ENCODE data around the gene JAM2. TPM values are rescaled to one million over a fixed set of nuclear protein-coding genes. Genes with fewer than 3 reads are reported as not detected.

JAM2 gene
- total and polyA plus RNA-seq, 10 of the 15 experiments (the other 5 are each of a cell fraction or from before 2014, with no cell fraction given), result 2.1 to 30.4 (median 8.6) TPM

DNA sequence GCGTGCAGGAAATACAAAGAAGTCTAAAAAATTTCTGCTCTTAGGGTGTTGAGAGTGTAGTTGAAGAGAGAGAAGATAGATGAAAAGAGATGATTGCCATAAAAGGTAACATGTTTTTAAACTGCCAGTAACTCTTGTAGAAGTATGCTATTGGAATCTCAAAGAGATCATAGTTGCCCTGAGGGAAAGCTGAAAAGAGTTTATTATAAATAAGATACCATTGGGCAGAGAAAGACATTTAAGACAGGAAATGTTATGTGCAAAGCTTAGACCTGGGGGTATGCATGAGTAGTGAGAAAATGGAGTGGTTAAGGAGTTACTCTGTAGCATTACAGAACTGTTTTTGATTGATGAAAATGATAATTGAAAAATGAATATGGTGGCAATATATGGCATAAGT, 113.4 kb downstream of the JAM2 start (continued):
- TF ChIP-seq FOS (IDR thresholded peaks at IDR 0.05; ENCODE audit: borderline replicate concordance, extremely low read depth, insufficient read length) (no peak), POLR2AphosphoS2 (IDR thresholded peaks at IDR 0.05; ENCODE audit: low read depth, low read length) (no peak)

DNA sequence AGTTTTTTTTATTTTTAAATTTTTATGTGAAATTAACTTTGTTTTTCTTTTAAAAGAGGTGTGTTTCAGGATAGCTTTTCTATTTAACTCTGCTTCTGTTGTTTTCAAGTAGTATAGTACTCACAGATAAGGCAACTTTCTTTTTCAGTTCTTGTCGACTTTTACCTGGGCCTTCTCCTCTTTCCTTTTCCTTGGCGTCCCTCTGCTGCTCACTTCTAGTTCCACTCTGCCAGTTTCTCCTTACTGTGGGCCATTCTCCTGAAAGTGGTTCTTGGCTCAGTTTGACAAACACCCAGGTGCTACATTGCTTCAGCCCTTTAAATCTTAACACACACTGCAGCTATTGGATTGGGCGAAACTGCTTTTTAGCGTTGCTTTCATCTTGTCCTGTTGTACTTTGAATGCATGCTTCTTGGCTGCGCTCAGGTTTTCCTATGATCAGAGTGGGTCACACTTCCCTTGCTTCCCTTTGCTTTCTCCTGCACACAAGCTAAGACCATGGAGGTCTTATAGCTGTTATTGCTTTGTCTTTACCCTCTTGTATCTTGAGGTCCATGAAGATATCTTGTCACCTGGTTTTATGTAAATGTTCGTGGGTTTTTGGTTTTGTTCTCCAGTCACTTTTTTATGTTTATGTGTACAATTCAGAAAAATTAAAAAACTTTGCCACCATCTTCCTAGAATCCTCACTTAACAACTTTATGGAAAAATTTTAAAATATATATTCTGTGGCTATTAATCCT, 117.3 kb downstream of the JAM2 start:
- ATAC-seq (no peak), DNase-seq (ENCODE audit: low read depth, low spot score) (no peak), FAIRE-seq (no peak)
- H3K9me3 ChIP-seq (replicated peaks; ENCODE audit: control insufficient read depth, insufficient read depth, low read length), result no peaks in the 10 kb centered on the region
- POLR2A ChIA-PET, result no interaction called here
- no peak overlapping the region for H3K9ac ChIP-seq (ENCODE audit: control insufficient read depth, insufficient read depth, low read length)
- SMC1A ChIA-PET (ENCODE audit: uncharacterized antibody, unreplicated experiment), result interaction anchor here (1.1 to 1.4 kb wide), 2 partner anchors 12 to 17 kb away, joined by 4 read pairs; no protein-coding TSS in a partner anchor
- no peak overlapping the region; the same call in 1 of the 2 replicates for H3K4me2 ChIP-seq (ENCODE audit: control insufficient read depth, insufficient read depth)
- no peaks in the 10 kb centered on the region for H4K20me1 ChIP-seq (ENCODE audit: control insufficient read depth, insufficient read depth)
- in situ Hi-C loops (cut with MboI) (no loop called here), intact Hi-C loops (cut with micrococcal nuclease; ENCODE audit: unreplicated experiment) (no loop called here)
- H3K4me3 ChIP-seq, result no peak overlapping the region
- no TSS peak for BruUV-seq (replicated peaks)
- H3K36me3 ChIP-seq (ENCODE audit: control insufficient read depth in 2 of 2, insufficient read depth in 2 of 2, low read length in 1 of 2), result peaks cover 0 to 20% of the 10 kb centered on the region in 2 experiments
- H3K27ac ChIP-seq (ENCODE audit: control insufficient read depth, insufficient read depth), result no peak overlapping the region
- RAD21 ChIA-PET (ENCODE audit: unreplicated experiment), result no interaction called here
- 81% methylated on average over 6 of the region's 6 CpGs for WGBS (ENCODE audit: insufficient coverage, insufficient replicate concordance, low lambda C conversion rate, missing lambda C conversion rate)
- no peak overlapping the region for H2AFZ ChIP-seq (ENCODE audit: control insufficient read depth, low read depth, low read length)
- peaks cover 5% of the 10 kb centered on the region for H3K4me1 ChIP-seq (ENCODE audit: control insufficient read depth, insufficient read depth, low read length)
- no peaks in the 10 kb centered on the region for H3K27me3 ChIP-seq (replicated peaks in 1 of 2; ENCODE audit: control insufficient read depth in 2 of 2, insufficient read depth in 2 of 2, low read length in 1 of 2)
- CTCF ChIA-PET, result interaction anchor here (1.5 kb wide), 1 partner anchor 149 kb away, joined by 4 read pairs; no protein-coding TSS in a partner anchor
- no peaks in the 10 kb centered on the region for H3K79me2 ChIP-seq (ENCODE audit: control insufficient read depth, insufficient read depth, low read length)
- no peak for TF ChIP-seq POLR2A (IDR thresholded peaks at IDR 0.05; ENCODE audit: low read depth, low read length)
- TF ChIP-seq, protein P1, sequence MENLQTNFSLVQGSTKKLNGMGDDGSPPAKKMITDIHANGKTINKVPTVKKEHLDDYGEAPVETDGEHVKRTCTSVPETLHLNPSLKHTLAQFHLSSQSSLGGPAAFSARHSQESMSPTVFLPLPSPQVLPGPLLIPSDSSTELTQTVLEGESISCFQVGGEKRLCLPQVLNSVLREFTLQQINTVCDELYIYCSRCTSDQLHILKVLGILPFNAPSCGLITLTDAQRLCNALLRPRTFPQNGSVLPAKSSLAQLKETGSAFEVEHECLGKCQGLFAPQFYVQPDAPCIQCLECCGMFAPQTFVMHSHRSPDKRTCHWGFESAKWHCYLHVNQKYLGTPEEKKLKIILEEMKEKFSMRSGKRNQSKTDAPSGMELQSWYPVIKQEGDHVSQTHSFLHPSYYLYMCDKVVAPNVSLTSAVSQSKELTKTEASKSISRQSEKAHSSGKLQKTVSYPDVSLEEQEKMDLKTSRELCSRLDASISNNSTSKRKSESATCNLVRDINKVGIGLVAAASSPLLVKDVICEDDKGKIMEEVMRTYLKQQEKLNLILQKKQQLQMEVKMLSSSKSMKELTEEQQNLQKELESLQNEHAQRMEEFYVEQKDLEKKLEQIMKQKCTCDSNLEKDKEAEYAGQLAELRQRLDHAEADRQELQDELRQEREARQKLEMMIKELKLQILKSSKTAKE (IDR thresholded peaks at IDR 0.05; ENCODE audit: low read depth, poor library complexity, severe bottlenecking), result no peak
- no peak for TF ChIP-seq RAD21 (IDR thresholded peaks at IDR 0.05; ENCODE audit: insufficient read depth, low read depth, low read length)
- TF ChIP-seq TAF1 (IDR thresholded peaks at IDR 0.05; ENCODE audit: borderline replicate concordance, low read depth, low read length), result no peak
- TF ChIP-seq CEBPB (IDR thresholded peaks at IDR 0.05; ENCODE audit: borderline replicate concordance in 1 of 2, low read depth in 2 of 2, low read length in 2 of 2), result no peak
- TF ChIP-seq ZNF24 (IDR thresholded peaks at IDR 0.05), result no peak
- TF ChIP-seq HDGF (IDR thresholded peaks at IDR 0.05), result no peak
- no peak for TF ChIP-seq ATF7 (IDR thresholded peaks at IDR 0.05; ENCODE audit: low read depth)
- TF ChIP-seq IKZF2 (IDR thresholded peaks at IDR 0.05), result no peak
- TF ChIP-seq HCFC1 (IDR thresholded peaks at IDR 0.05; ENCODE audit: low read length), result no peak
- TF ChIP-seq IRF4 (IDR thresholded peaks at IDR 0.05; ENCODE audit: low read depth, low read length), result no peak
- TF ChIP-seq, protein P2, sequence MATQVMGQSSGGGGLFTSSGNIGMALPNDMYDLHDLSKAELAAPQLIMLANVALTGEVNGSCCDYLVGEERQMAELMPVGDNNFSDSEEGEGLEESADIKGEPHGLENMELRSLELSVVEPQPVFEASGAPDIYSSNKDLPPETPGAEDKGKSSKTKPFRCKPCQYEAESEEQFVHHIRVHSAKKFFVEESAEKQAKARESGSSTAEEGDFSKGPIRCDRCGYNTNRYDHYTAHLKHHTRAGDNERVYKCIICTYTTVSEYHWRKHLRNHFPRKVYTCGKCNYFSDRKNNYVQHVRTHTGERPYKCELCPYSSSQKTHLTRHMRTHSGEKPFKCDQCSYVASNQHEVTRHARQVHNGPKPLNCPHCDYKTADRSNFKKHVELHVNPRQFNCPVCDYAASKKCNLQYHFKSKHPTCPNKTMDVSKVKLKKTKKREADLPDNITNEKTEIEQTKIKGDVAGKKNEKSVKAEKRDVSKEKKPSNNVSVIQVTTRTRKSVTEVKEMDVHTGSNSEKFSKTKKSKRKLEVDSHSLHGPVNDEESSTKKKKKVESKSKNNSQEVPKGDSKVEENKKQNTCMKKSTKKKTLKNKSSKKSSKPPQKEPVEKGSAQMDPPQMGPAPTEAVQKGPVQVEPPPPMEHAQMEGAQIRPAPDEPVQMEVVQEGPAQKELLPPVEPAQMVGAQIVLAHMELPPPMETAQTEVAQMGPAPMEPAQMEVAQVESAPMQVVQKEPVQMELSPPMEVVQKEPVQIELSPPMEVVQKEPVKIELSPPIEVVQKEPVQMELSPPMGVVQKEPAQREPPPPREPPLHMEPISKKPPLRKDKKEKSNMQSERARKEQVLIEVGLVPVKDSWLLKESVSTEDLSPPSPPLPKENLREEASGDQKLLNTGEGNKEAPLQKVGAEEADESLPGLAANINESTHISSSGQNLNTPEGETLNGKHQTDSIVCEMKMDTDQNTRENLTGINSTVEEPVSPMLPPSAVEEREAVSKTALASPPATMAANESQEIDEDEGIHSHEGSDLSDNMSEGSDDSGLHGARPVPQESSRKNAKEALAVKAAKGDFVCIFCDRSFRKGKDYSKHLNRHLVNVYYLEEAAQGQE (IDR thresholded peaks at IDR 0.05; ENCODE audit: low read depth, low read length), result no peak
- TF ChIP-seq KDM1A (IDR thresholded peaks at IDR 0.05; ENCODE audit: borderline replicate concordance), result no peak
- no peak for TF ChIP-seq SMC3 (IDR thresholded peaks at IDR 0.05; ENCODE audit: borderline replicate concordance, low read length)
- TF ChIP-seq, protein P3, sequence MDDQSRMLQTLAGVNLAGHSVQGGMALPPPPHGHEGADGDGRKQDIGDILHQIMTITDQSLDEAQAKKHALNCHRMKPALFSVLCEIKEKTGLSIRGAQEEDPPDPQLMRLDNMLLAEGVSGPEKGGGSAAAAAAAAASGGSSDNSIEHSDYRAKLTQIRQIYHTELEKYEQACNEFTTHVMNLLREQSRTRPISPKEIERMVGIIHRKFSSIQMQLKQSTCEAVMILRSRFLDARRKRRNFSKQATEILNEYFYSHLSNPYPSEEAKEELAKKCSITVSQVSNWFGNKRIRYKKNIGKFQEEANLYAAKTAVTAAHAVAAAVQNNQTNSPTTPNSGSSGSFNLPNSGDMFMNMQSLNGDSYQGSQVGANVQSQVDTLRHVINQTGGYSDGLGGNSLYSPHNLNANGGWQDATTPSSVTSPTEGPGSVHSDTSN (IDR thresholded peaks at IDR 0.05; ENCODE audit: insufficient replicate concordance, low read depth, low read length), result no peak
